ENCODE measurements around the gene CD58. TPM values are rescaled to one million over a fixed set of nuclear protein-coding genes. Genes with fewer than 3 reads are reported as not detected.

CD58 gene
- total RNA-seq, 2 experiments from 2014 or later = 55.2 to 59.7 TPM

DNA sequence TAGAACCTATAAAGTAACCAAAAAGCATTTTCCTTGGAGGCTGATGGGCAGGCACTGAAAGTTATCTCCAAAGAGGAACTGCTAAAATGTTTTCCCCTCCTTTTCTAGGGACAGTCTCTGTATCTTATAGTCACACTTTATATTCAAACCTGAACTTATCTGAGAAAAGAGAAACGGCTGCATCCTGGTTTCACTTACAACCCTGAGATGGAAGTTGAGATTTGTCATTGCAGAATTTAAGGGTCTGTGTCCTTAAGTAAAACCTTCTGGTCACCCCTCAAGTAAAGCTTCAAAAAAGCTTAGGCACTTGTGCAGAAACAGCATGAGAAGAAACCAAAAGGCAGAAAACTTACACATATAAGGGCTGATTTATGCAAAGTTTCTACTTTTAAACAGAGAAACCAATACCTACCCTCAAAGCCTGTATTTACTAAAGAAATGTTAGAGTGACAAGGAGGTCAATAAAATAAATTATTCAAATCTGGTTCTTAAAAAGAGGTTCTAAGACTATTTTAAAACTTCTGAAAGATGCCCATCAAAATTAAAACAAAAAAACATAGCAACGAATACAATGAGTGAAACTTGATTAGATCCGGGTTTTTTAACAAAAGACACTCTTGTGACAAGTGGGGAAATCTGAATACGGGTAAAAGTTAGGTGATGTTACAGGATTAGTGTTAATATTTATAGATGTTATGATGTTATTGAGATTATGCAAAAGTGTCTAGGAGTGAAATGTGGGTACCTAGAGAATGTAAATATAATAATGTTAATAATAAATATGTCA lies 9.9 kb downstream of the CD58 start:
- Mint-ChIP-seq H3K4me3 (no peak overlapping the region), H3K27me3 (no peaks in the 10 kb centered on the region), H3K36me3 (ENCODE audit: low read depth) (peaks cover 70% of the 10 kb centered on the region), H3K27ac (peak overlapping the region; percentile 39), H3K9me3 (peaks cover 24% of the 10 kb centered on the region), H3K4me1 (peaks cover 84% of the 10 kb centered on the region)
- DNase-seq = no peak
- ChIA-PET POLR2A (no interaction called here), CTCF (no interaction called here)

DNA sequence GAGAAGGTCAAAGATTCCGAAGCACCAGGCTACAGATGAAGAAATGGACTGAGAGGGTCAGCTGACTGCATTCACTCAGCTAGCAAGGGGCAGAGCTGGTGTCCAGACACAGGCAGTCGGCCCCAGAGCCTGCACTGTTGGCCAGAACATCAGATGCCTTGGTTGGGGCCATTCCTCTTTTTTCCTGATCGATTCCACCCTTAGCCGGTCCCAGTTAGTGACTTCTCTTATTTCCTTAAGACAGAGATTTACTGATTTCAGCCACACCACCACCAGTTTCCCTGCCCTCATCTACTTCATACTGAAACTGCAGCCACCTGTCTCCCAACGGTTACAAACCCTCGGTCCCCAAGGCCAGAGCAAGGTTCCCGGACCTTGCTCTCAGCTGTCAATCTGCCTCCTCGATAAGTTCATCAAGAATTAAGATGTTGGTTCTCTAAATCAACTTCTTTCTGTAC lies 11.5 kb downstream of the CD58 start:
- peaks cover 86% of the 10 kb centered on the region for H3K4me1 Mint-ChIP-seq
- peaks cover 18% of the 10 kb centered on the region for H3K9me3 Mint-ChIP-seq
- H3K36me3 Mint-ChIP-seq (ENCODE audit: low read depth) = peaks cover 62% of the 10 kb centered on the region
- DNase-seq = no peak
- ChIA-PET POLR2A (interaction anchor here (1.0 to 4.9 kb wide), 4 partner anchors 11 to 55 kb away, joined by 3 to 48 read pairs (median 6); partner anchors contain the start of gene CD58), CTCF (interaction anchor here (1.7 kb wide), 1 partner anchor 11 kb away, joined by 4 read pairs; the partner anchor contains the start of gene CD58)
- peak overlapping the region; percentile 57 for H3K27ac Mint-ChIP-seq
- H3K27me3 Mint-ChIP-seq = no peaks in the 10 kb centered on the region
- peak overlapping the region; percentile 5 for H3K4me3 Mint-ChIP-seq

DNA sequence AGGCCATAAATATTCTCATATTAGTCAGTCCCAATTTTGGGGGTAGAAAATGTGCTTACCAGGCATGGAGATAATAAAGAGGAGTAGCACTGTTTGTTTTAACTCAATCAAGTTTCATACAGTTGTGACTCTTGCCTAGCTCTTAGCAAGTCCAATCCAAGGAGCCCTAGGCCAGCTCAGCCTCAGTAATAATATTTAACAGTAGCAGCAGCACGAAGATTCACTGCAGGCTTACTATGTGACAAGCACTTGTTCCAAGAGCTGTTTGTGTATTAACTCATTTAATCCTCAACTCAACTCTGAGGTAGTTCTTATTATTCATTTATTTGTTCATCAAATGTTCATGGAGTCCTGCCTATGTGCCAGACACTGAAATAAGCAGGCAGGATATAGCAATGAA lies 12.3 kb downstream of the CD58 start:
- CTCF ChIA-PET = interaction anchor here (1.7 kb wide), 1 partner anchor 12 kb away, joined by 4 read pairs; the partner anchor contains the start of gene CD58
- DNase-seq = no peak
- Mint-ChIP-seq H3K9me3 (peaks cover 11% of the 10 kb centered on the region), H3K4me3 (no peak overlapping the region), H3K4me1 (peaks cover 83% of the 10 kb centered on the region), H3K27ac (no peak overlapping the region), H3K27me3 (no peaks in the 10 kb centered on the region), H3K36me3 (ENCODE audit: low read depth) (peaks cover 57% of the 10 kb centered on the region)
- POLR2A ChIA-PET = interaction anchor here (1.3 to 4.9 kb wide), 4 partner anchors 12 to 44 kb away, joined by 3 to 48 read pairs (median 12); partner anchors contain the start of gene CD58

DNA sequence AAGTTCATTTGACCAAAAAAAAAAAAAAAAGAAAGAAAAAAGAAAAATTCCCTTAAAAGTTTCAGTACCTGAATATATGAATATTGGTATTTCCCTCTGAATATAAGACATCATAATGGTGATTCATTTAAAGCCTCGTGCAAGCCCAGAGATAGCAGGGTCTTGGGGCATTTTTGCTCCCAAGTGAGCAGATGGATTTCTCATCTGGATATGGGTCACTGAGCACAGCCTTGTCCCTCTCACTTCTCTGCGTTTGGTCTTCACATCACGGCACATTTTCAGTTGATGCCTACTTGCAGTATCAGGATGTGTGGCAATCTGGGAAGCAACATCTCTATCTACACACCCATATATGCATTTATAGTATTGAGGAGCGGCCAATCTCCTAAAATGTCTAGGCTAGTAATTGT lies 12.7 kb downstream of the CD58 start:
- ChIA-PET POLR2A (interaction anchor here (1.3 to 4.9 kb wide), 4 partner anchors 11 to 43 kb away, joined by 3 to 48 read pairs (median 12); partner anchors contain the start of gene CD58), CTCF (interaction anchor here (2.4 kb wide), 1 partner anchor 43 kb away, joined by 9 read pairs; no protein-coding TSS in a partner anchor)
- H3K9me3 Mint-ChIP-seq = peaks cover 7% of the 10 kb centered on the region
- peak overlapping the region; percentile 88 for H3K27ac Mint-ChIP-seq
- DNase-seq = no peak
- H3K27me3 Mint-ChIP-seq = no peaks in the 10 kb centered on the region
- H3K4me3 Mint-ChIP-seq = no peak overlapping the region
- H3K36me3 Mint-ChIP-seq (ENCODE audit: low read depth) = peaks cover 57% of the 10 kb centered on the region
- H3K4me1 Mint-ChIP-seq = peaks cover 85% of the 10 kb centered on the region

DNA sequence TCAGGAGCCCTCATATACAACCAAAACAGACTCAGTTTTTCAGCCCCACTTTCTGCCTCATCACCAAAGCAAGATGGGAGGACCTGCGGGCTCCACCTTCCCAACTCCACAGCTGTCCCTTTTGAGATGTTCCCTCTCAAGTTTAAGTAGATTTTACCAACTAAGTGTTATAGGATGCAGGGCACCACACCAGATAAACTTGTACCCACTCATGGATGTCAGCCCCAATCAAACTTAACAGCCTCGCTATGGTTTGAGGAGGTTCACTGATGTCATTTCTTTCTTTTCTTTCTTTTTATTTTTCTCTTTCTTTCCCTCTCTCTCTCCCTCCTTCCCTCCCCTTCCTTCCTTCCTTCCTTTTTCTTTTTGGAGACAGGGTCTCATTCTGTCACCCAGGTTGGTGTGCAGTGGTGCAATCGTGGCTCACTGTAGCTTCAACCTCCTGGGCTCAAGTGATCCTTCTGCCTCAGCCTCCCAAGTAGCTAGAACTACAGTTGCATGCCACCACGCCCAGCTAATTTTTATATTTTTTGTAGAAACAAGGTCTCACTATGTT lies 13.4 kb downstream of the CD58 start:
- Mint-ChIP-seq H3K27ac (peak overlapping the region; percentile 88), H3K36me3 (ENCODE audit: low read depth) (peaks cover 56% of the 10 kb centered on the region), H3K27me3 (no peaks in the 10 kb centered on the region), H3K9me3 (peaks cover under 1% of the 10 kb centered on the region), H3K4me3 (no peak overlapping the region), H3K4me1 (peaks cover 83% of the 10 kb centered on the region)
- CTCF ChIA-PET = interaction anchor here (0.6 to 2.4 kb wide), 8 partner anchors 12 to 418 kb away, joined by 3 to 12 read pairs (median 4); no protein-coding TSS in a partner anchor
- POLR2A ChIA-PET = interaction anchor here (0.8 to 4.9 kb wide), 15 partner anchors 10 to 503 kb away, joined by 3 to 48 read pairs (median 4); partner anchors contain the start of genes CD58 and TTF2
- DNase-seq = no peak

DNA sequence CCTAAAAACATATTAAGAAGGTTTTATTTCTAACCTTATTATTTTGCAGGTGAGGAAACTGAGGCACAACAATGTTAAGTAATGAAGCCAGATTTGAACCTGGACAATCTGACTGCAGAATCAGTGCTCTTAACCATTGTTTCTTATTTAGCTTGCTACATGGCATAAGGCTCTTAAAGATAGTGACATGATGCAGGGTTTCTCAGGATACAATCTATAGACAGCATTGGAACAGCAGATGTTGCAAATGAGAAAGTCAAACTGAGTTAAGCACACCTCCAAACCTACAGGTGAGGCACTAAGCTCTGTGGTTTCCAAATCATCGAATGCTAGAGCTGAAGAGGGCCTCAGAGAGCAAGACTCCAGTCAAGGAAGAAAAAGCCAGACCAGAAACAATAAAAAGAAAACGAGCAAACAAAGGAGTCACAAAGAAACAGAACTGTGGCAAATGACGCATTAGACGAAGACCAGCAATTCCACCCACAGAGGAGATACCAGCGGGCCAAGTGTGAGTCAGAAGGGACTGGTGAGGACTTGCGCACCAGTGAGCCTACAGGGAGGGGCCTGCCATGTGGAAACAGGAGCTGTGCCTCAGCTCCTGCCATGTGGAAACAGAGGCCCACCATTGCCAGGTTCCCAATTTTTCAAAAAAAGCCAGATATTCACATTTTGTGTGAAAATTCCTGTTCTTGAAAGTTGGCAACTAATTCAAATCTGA lies 14.4 kb downstream of the CD58 start:
- POLR2A ChIA-PET = interaction anchor here (0.8 to 4.9 kb wide), 17 partner anchors 10 to 504 kb away, joined by 3 to 48 read pairs (median 4); partner anchors contain the start of genes CD58 and TTF2
- H3K36me3 Mint-ChIP-seq (ENCODE audit: low read depth) = peaks cover 52% of the 10 kb centered on the region

DNA sequence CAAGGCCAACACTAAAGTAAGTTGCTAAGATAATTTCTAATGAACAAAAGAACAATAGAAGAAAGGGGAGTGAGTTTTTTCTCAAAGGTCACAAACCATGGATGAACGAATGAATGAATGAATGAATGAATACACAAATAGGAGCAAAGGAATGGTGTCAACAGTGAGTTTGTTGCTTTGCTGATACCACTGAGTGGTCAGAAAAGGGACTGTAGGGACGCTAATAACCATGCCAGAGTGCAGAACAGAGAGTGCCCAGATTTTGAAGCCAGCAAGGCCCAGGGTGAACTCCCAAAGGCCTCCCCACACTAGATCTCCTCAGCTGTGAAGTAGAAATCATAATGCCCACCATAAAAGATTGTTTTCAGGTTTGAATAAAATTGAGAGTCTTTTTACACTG lies 15.9 kb downstream of the CD58 start:
- peaks cover 85% of the 10 kb centered on the region for H3K4me1 Mint-ChIP-seq
- H3K36me3 Mint-ChIP-seq (ENCODE audit: low read depth) = peaks cover 60% of the 10 kb centered on the region
- no peaks in the 10 kb centered on the region for H3K9me3 Mint-ChIP-seq
- no peak overlapping the region for H3K4me3 Mint-ChIP-seq
- DNase-seq = no peak
- CTCF ChIA-PET = interaction anchor here (1.6 kb wide), 1 partner anchor 16 kb away, joined by 4 read pairs; no protein-coding TSS in a partner anchor
- H3K27me3 Mint-ChIP-seq = no peaks in the 10 kb centered on the region
- H3K27ac Mint-ChIP-seq = peak overlapping the region; percentile 88
- POLR2A ChIA-PET = no interaction called here

More for the DNA sequence above, 14.4 kb downstream of the CD58 start:
- CTCF ChIA-PET = interaction anchor here (0.6 to 2.4 kb wide), 12 partner anchors 12 to 417 kb away, joined by 3 to 12 read pairs (median 4); no protein-coding TSS in a partner anchor
- DNase-seq = peak; percentile 84
- Mint-ChIP-seq H3K27ac (peak overlapping the region; percentile 88), H3K27me3 (no peaks in the 10 kb centered on the region), H3K9me3 (no peaks in the 10 kb centered on the region), H3K4me3 (peak overlapping the region; percentile 31), H3K4me1 (peaks cover 84% of the 10 kb centered on the region)

DNA sequence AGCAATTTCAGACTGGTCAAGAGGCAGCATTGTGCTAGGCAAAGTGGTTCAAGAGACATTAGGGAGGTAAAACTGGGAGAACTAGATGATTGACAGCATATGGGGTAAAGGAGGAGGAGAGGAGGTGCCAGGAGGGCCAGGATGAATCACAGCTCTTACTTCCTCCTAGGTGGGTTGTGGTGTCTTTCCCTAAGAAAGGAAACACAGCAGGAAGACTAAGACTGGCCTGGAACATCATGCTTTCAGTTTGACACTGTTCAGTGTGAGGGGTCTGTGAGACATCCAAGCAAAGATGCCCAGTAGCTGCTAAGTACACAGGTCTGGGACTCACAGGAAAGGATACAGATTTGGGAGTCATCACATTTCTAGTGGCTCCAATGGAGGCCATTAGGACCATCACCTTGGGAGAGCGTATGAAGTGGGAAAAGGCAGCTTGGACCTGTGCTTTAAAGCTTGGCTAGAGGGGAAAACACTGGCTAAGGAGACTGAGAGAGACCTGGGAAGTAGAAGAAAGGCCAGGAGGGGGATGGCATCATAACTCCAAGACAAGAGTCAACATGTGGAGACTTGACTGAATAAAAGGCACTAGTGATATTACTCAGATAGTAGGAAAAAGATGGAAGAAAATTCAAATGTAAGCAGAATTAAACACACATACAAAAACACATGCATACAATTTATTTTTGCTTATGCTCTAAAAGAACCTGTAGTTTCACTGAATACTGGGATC lies 17.3 kb downstream of the CD58 start:
- H3K4me1 Mint-ChIP-seq = peaks cover 82% of the 10 kb centered on the region

DNA sequence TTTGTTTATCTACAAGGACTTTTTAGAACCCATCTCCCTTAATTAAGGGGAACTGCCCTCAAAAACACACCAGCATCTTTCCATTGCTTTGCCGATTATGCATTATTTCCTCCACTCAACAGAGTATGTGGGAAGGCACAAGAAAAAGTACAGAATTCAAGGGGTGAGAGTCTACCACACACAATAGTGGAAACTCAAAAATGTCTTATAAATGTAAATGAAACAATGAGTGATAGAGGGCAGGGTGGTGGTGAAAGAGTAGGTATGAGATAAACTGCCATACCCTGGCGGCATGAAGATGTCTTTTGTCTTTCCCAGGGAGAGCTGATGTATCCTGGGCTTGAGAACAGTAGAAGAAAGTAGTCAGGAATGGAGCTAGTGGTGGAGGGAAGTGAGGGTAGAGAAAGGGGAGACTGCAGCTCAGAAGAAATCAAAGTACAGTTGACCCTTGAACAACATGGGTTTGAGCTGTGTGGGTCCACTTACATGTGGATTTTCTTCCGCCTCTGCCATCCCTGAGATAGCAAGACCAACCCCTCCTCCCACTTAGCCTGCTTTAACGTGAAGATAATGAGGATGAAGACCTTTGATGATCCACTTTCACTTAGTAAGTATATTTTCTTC lies 24.4 kb downstream of the CD58 start:
- H3K9me3 Mint-ChIP-seq = no peaks in the 10 kb centered on the region
- H3K4me3 Mint-ChIP-seq = peak overlapping the region; percentile 12
- H3K36me3 Mint-ChIP-seq (ENCODE audit: low read depth) = peaks cover 83% of the 10 kb centered on the region
- peak overlapping the region; percentile 89 for H3K27ac Mint-ChIP-seq
- H3K4me1 Mint-ChIP-seq = peaks cover 82% of the 10 kb centered on the region
- DNase-seq = no peak
- CTCF ChIA-PET = no interaction called here
- H3K27me3 Mint-ChIP-seq = no peaks in the 10 kb centered on the region
- POLR2A ChIA-PET = interaction anchor here (0.6 to 4.1 kb wide), 3 partner anchors 10 to 30 kb away, joined by 3 to 20 read pairs (median 6); no protein-coding TSS in a partner anchor

More for the DNA sequence above, 17.3 kb downstream of the CD58 start:
- Mint-ChIP-seq H3K27ac (no peak overlapping the region), H3K9me3 (no peaks in the 10 kb centered on the region), H3K36me3 (ENCODE audit: low read depth) (peaks cover 57% of the 10 kb centered on the region), H3K4me3 (no peak overlapping the region), H3K27me3 (no peaks in the 10 kb centered on the region)
- ChIA-PET CTCF (interaction anchor here (1.1 kb wide), 1 partner anchor 43 kb away, joined by 3 read pairs; no protein-coding TSS in a partner anchor), POLR2A (interaction anchor here (0.7 to 3.2 kb wide), 2 partner anchors 9 to 12 kb away, joined by 3 to 9 read pairs; no protein-coding TSS in a partner anchor)
- DNase-seq = no peak

DNA sequence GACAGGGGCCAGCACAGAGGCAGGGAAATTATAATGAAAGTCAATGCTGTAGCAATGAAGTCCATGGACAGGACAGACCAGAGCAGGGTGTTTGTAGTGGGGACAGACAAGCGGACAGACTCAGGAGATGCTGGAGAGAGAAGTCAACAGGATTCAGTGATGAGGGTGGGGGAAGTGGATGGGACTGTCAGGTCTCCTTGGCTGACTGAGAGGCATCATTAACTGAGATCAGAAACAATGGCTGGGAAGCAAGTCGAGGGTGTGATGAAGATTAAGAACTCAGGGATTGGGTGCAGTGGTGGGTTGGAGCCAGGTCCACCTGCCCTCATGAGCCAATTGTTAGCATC lies 25.5 kb downstream of the CD58 start:
- Mint-ChIP-seq H3K27ac (peak overlapping the region; percentile 89), H3K9me3 (no peaks in the 10 kb centered on the region), H3K36me3 (ENCODE audit: low read depth) (peaks cover 80% of the 10 kb centered on the region), H3K27me3 (no peaks in the 10 kb centered on the region), H3K4me3 (peak overlapping the region; percentile 54), H3K4me1 (peaks cover 78% of the 10 kb centered on the region)
- ChIA-PET CTCF (interaction anchor here (1.8 to 2.0 kb wide), 2 partner anchors 29 to 30 kb away, joined by 4 read pairs; no protein-coding TSS in a partner anchor), POLR2A (interaction anchor here (1.7 to 4.1 kb wide), 3 partner anchors 12 to 41 kb away, joined by 7 to 20 read pairs (median 15); no protein-coding TSS in a partner anchor)
- DNase-seq = no peak

DNA sequence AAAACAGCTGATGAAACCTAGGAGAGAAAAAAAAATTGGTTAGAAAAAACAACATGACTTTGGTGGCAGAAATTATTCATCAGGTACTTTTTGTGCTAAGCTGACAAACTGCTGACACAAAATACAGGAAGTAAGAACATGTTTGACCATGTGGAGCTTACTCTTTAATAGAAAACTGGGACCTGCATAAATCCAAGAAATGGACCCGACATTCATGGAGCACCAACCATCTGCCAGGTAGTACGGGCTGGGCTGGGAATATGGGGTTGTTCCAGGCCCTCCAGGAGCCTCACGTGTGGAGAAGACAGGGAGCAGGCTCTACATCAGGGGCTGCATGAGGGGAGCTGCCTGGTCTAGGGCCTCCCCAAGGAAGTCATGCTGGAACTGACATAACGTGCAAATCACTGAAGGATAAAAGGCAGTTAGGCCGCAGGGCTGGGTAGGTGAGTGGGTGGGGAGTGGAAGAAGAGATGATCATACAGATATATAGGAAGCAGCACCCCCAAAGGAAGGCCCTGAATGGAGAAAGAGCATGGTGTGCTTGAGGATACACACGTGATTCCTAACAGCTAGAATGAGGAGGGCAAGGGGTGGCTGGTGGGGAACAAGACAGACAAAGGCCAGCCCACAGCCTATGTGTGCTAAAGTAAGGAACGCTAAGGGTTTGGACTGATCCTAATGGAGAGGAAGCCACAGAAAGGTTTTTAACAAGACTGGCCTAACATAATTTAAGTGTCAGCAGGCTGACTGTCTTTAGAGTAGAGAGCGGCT lies 26.1 kb downstream of the CD58 start:
- Mint-ChIP-seq H3K36me3 (ENCODE audit: low read depth) (peaks cover 83% of the 10 kb centered on the region), H3K27me3 (no peaks in the 10 kb centered on the region), H3K4me1 (peaks cover 80% of the 10 kb centered on the region), H3K4me3 (peak overlapping the region; percentile 54), H3K9me3 (no peaks in the 10 kb centered on the region), H3K27ac (peak overlapping the region; percentile 89)
- DNase-seq = no peak
- ChIA-PET POLR2A (interaction anchor here (0.7 to 4.1 kb wide), 7 partner anchors 9 to 126 kb away, joined by 3 to 20 read pairs (median 7); no protein-coding TSS in a partner anchor), CTCF (interaction anchor here (0.9 to 2.0 kb wide), 5 partner anchors 29 to 406 kb away, joined by 3 to 6 read pairs (median 4); no protein-coding TSS in a partner anchor)
